ENCODE results near the gene PPARG.
"Not testable (repeated sequence)": the region's sequence is repeated elsewhere in the genome, so short reads cannot be mapped to it uniquely, and the experiment has no call there.

The PPARG gene

GRCh38 chr3:12279591-12280326, 9.1 kb upstream of the PPARG start:
- DNase-seq, result no peak

- DNase-seq, result no peak
These were observed 8.5 kb upstream of the PPARG start for GRCh38 chr3:12280357-12280806.

- DNase-seq, result no peak
These were observed 4.3 kb upstream of the PPARG start for GRCh38 chr3:12284591-12284990.

- no peak for DNase-seq
These were observed 3.8 kb upstream of the PPARG start for GRCh38 chr3:12285003-12285555.

- DNase-seq, result not testable (repeated sequence)
These were observed 3.1 kb upstream of the PPARG start for GRCh38 chr3:12285779-12286178.

- no peak for DNase-seq
These were observed 2.4 kb upstream of the PPARG start for GRCh38 chr3:12286504-12286903.

GRCh38 chr3:12286927-12287726, 1.7 kb upstream of the PPARG start:
- no peak for DNase-seq

- DNase-seq, result no peak
These were observed 1.1 kb upstream of the PPARG start for GRCh38 chr3:12287727-12288181.

GRCh38 chr3:12289524-12289923, 654 bp downstream of the PPARG start:
- DNase-seq, result no peak

- no peak for DNase-seq
These were observed 3.9 kb downstream of the PPARG start for GRCh38 chr3:12292770-12293169.

- no peak for DNase-seq
These were observed 6.2 kb downstream of the PPARG start for GRCh38 chr3:12294885-12295580.

- DNase-seq, result no peak
These were observed 7.6 kb downstream of the PPARG start for GRCh38 chr3:12296511-12296910.

- DNase-seq, result no peak
These were observed 10.2 kb downstream of the PPARG start for GRCh38 chr3:12299026-12299425.

- DNase-seq, result no peak
These were observed 11.3 kb downstream of the PPARG start for GRCh38 chr3:12300137-12300536.

GRCh38 chr3:12301031-12301430, 12.2 kb downstream of the PPARG start:
- no peak for DNase-seq

GRCh38 chr3:12301513-12301912, 12.6 kb downstream of the PPARG start:
- DNase-seq, result no peak

- DNase-seq, result no peak
These were observed 13.7 kb downstream of the PPARG start for GRCh38 chr3:12302564-12302963.

- DNase-seq, result no peak
These were observed 14.7 kb downstream of the PPARG start for GRCh38 chr3:12303534-12303933.

GRCh38 chr3:12303993-12304392, 15.1 kb downstream of the PPARG start:
- no peak for DNase-seq

GRCh38 chr3:12307136-12307535, 18.3 kb downstream of the PPARG start:
- DNase-seq, result no peak

- no peak for DNase-seq
These were observed 19.6 kb downstream of the PPARG start for GRCh38 chr3:12308517-12308916.

GRCh38 chr3:12309716-12310115, 20.8 kb downstream of the PPARG start:
- DNase-seq, result no peak

- DNase-seq, result no peak
These were observed 23.1 kb downstream of the PPARG start for GRCh38 chr3:12312010-12312409.

Data from activated CD4-positive, alpha-beta T cell treated with anti-CD3 and anti-CD28 coated beads, Interleukin-2, amount 50 U/mL, for 1 hour (primary cell).